Nephron progenitor cell (in vitro differentiated cells): Measurements from ENCODE around the gene SEC14L5.

Source experiments
- DNase-seq: peaks from one replicate; pipeline ENCODE4 v3.0.0; 2021
- H3K27ac Mint-ChIP-seq: 2 replicates; pipeline ENCODE4 v1.8.0; 2021; ENCODE audit warnings: mild to moderate bottlenecking, moderate library complexity, mixed read lengths
- H3K27me3 Mint-ChIP-seq: 2 replicates; pipeline ENCODE4 v1.8.0; 2021; ENCODE audit warnings: mild to moderate bottlenecking, low read depth, mixed read lengths; ENCODE audit not compliant: poor library complexity
- H3K36me3 Mint-ChIP-seq: 2 replicates; pipeline ENCODE4 v1.8.0; 2021; ENCODE audit warnings: low read depth, mixed read lengths
- H3K4me1 Mint-ChIP-seq: 2 replicates; pipeline ENCODE4 v1.8.0; 2021; ENCODE audit warnings: mixed read lengths
- H3K4me3 Mint-ChIP-seq: 2 replicates; pipeline ENCODE4 v1.8.0; 2021; ENCODE audit warnings: mild to moderate bottlenecking, moderate library complexity, mixed read lengths
- H3K9me3 Mint-ChIP-seq: 2 replicates; pipeline ENCODE4 v1.8.0; 2021; ENCODE audit warnings: mild to moderate bottlenecking, moderate library complexity, mixed read lengths
- TF ChIP-seq, protein P1 (sequence below): fragments of 200-600 bp; sonication (generic); IDR thresholded peaks from 2 replicates; pipeline ENCODE4 v1.5.0; 2021; ENCODE audit warnings: antibody characterized with exemption

Gene SEC14L5

GRCh38 chr16:5064915-5065314 is 106.8 kb downstream of the SEC14L5 start:
- Mint-ChIP-seq H3K36me3 (no peaks in the 10 kb centered on the region), H3K9me3 (no peaks in the 10 kb centered on the region), H3K27me3 (peaks cover 9% of the 10 kb centered on the region), H3K4me1 (peaks cover 28% of the 10 kb centered on the region), H3K27ac (no peak overlapping the region), H3K4me3 (no peak overlapping the region)
- DNase-seq: no peak
- TF ChIP-seq, protein P1, sequence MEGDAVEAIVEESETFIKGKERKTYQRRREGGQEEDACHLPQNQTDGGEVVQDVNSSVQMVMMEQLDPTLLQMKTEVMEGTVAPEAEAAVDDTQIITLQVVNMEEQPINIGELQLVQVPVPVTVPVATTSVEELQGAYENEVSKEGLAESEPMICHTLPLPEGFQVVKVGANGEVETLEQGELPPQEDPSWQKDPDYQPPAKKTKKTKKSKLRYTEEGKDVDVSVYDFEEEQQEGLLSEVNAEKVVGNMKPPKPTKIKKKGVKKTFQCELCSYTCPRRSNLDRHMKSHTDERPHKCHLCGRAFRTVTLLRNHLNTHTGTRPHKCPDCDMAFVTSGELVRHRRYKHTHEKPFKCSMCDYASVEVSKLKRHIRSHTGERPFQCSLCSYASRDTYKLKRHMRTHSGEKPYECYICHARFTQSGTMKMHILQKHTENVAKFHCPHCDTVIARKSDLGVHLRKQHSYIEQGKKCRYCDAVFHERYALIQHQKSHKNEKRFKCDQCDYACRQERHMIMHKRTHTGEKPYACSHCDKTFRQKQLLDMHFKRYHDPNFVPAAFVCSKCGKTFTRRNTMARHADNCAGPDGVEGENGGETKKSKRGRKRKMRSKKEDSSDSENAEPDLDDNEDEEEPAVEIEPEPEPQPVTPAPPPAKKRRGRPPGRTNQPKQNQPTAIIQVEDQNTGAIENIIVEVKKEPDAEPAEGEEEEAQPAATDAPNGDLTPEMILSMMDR: no peak

- Mint-ChIP-seq H3K4me3 (no peak overlapping the region), H3K27ac (no peak overlapping the region), H3K27me3 (peaks cover 9% of the 10 kb centered on the region), H3K36me3 (no peaks in the 10 kb centered on the region), H3K9me3 (no peaks in the 10 kb centered on the region), H3K4me1 (peaks cover 26% of the 10 kb centered on the region)
- TF ChIP-seq, protein P1: no peak
- DNase-seq: no peak
Observed at GRCh38 chr16:5065326-5065725, 107.2 kb downstream of the SEC14L5 start.

- H3K36me3 Mint-ChIP-seq: no peaks in the 10 kb centered on the region
- no peaks in the 10 kb centered on the region for H3K9me3 Mint-ChIP-seq
- no peak within 1 kb of the TSS for H3K4me3 Mint-ChIP-seq
- no peak for DNase-seq
- peaks cover 26% of the 10 kb centered on the region for H3K4me1 Mint-ChIP-seq
- H3K27me3 Mint-ChIP-seq: peaks cover 9% of the 10 kb centered on the region
- TF ChIP-seq, protein P1: no peak
- no peak within 1 kb of the TSS for H3K27ac Mint-ChIP-seq
Observed at GRCh38 chr16:5065813-5066212, 107.7 kb downstream of the SEC14L5 start, which contains the start of gene C16orf89. Gene C16orf89 (minus strand): TSS chr16:5065956. CDS start chr16:5065908, 48 bp downstream.

DNA sequence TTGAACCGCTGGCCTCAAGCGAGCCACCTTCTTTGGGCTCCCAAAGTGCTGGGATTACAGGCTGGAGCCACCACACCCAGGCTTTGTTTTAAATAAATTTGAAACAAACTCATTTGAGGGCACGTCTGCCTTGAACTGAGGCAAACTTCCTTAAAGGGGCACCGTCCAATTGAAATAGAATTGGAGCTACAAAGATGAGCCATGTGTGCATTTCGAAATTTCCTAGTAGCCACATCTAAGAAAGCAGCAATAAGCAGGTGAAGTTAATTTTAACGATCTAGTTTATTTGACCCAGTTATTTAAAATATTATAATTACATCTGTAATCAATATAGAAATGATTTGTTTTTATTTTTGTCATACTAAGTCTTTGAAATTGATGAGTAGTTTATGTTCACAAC is 108.4 kb downstream of the SEC14L5 start:
- Mint-ChIP-seq H3K4me1 (peaks cover 24% of the 10 kb centered on the region), H3K27me3 (peaks cover 9% of the 10 kb centered on the region), H3K27ac (no peak overlapping the region), H3K36me3 (no peaks in the 10 kb centered on the region), H3K9me3 (peaks cover 3% of the 10 kb centered on the region), H3K4me3 (no peak overlapping the region)
- no peak for DNase-seq
- TF ChIP-seq, protein P1: no peak
